NCI-H748 (cell line): ENCODE data around the gene TRIM37.
A peak's percentile ranks its signal among the peaks of the same experiment; 100 is the strongest.
"Not testable (repeated sequence)": the region's sequence is repeated elsewhere in the genome, so short reads cannot be mapped to it uniquely, and the experiment has no call there.

Experiments used
- DNase-seq: peaks from one replicate; lab custom pipeline; 2025; ENCODE audit not compliant: unreplicated experiment; lab: John Stamatoyannopoulos, UW

TRIM37 gene, protein sequence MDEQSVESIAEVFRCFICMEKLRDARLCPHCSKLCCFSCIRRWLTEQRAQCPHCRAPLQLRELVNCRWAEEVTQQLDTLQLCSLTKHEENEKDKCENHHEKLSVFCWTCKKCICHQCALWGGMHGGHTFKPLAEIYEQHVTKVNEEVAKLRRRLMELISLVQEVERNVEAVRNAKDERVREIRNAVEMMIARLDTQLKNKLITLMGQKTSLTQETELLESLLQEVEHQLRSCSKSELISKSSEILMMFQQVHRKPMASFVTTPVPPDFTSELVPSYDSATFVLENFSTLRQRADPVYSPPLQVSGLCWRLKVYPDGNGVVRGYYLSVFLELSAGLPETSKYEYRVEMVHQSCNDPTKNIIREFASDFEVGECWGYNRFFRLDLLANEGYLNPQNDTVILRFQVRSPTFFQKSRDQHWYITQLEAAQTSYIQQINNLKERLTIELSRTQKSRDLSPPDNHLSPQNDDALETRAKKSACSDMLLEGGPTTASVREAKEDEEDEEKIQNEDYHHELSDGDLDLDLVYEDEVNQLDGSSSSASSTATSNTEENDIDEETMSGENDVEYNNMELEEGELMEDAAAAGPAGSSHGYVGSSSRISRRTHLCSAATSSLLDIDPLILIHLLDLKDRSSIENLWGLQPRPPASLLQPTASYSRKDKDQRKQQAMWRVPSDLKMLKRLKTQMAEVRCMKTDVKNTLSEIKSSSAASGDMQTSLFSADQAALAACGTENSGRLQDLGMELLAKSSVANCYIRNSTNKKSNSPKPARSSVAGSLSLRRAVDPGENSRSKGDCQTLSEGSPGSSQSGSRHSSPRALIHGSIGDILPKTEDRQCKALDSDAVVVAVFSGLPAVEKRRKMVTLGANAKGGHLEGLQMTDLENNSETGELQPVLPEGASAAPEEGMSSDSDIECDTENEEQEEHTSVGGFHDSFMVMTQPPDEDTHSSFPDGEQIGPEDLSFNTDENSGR

DNA sequence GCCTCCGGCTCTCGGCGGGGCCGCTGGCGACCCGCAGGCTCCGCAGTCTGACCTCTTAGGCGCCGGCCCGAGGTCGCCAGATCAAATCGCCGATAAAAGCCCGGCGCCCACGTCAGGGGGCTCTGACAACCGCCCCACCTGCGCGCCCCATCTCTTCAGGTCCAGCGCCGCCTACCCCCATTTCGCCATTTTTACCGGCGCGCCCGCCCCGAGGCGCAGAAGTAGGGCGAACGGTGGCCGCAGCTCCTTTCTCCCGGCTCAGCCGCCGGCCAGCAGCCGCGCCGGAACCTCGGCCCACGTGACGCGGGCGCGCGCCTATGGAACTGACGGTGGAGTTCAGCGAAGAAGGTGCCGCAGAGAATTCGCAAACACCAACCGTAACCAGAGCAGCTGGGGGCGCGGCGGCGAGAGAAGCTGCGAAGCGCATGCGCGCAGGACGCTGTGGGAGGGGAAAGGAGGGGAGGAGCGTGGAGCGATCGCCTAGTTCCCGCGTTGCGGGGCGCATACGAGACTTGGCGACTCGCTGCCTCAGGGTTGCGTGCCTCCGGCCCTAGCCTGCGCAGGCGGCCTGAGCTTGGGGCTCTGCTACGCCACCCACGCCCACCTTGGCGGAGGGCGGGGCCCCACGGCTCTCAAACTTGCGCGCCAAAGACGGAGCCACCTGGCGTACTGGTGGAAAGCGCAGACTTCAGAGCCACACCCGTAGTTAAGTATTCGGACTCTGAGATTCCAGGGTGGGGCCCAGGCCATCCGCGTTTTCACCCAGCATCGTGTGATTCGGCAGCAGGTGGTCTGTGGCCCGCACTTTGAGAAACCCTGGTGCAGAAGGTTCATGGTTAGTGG, at the start of gene TRIM37:
TRIM37 (minus strand) TSS at position 418 of the 843 bp plus-strand sequence. CDS start 419 bp downstream, outside the sequence.
- DNase-seq: peak; percentile 99

GRCh38 chr17:59155439-59156177, 48.9 kb upstream of the TRIM37 start, which contains the start of gene PRR11:
TSS of gene PRR11 (plus strand) at chr17:59155746. CDS start at chr17:59169753, 14,007 bp downstream.
- DNase-seq: peak; percentile 100

GRCh38 chr17:59154721-59155438, 48.2 kb upstream of the TRIM37 start, which contains the start of gene SKA2:
TSS of gene SKA2 (minus strand) at chr17:59155186. CDS start at chr17:59155163, 23 bp downstream.
- DNase-seq: peak; percentile 100

GRCh38 chr17:59154292-59154720, 47.6 kb upstream of the TRIM37 start:
- peak; percentile 69 for DNase-seq

GRCh38 chr17:59152925-59153324, 46.2 kb upstream of the TRIM37 start:
- no peak for DNase-seq

DNA sequence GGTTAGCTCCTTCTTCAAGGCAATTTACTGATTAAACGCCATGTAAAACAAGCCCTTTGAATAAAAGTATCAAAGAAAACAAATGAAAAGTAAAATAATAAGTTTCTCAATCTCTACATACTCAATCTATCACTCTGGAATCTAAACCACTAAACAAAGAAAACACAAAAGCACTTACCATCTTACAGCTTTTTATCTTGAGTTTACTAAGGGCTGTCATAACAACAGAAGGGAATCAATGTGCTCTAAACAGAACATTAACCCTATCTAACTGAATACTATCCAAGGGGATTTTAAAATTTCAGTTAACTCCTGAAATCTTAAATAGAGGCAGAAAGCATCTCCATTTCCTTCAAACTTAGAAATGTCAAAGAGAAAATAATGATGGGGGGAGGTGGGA, 44.9 kb upstream of the TRIM37 start:
- no peak for DNase-seq

GRCh38 chr17:59151006-59151405, 44.3 kb upstream of the TRIM37 start:
- no peak for DNase-seq

- DNase-seq: no peak
These were observed 43.3 kb upstream of the TRIM37 start for GRCh38 chr17:59149841-59150511.

DNA sequence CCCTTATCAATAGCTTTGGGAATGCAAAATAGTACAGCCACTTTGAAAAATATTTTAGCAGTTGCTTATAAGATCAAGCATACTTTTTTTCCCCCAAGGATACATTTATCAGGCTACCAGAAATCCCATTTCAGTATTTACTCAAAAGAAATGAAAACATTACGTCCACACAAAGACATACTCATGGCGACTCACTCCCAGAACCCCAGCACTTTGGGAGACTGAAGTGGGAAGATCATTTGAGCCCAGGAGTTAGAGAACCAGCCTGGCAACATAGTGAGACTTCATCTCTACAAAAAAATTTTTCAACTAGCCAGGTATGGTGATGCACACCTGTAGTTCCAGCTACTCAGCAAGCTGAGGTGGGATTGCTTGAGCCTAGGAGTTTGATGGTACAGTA, 42.4 kb upstream of the TRIM37 start:
- no peak for DNase-seq

DNA sequence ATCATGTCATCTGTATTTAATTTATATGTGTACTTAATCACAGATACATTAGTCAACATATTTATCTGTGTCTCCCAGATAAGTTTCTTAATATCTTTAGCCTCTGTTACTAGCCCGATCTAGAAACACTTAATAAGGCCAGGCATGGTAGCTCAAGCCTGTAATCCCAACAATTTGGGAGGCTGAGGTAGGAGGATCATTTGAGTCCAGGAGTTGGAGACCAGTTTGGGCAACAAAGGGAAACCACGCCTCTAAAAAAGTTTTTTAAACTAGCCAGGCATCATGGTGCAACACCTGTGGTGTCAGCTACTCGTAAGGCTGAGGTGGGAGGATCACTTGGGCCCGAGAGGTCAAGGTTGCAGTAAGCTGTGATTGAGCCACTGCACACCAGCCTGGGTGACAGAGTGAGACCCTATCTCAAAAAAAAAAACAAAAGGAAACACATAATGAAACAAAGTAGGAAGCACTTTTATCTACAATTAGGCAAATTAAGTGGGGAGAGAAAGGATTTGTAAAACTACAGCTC, 39.0 kb upstream of the TRIM37 start:
- no peak for DNase-seq

DNA sequence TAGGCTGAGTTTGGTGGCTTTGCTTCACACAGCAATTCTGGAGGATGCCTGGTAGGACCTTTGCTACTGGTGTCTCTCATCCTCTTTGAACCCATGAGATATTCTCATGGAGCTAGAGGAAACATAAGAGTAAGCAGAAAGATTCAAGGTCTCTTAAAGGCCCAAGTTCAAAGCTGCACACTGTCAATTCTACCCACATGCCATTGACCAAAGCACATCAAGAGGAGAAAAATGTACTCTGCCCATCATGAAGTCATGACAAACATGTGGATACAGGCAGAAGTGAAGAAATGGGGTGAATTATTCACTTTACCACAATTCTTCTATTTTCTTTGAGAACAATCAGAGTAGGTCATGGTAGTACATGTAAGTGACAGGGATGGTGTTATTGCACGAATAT, 35.2 kb upstream of the TRIM37 start:
- DNase-seq: no peak

DNA sequence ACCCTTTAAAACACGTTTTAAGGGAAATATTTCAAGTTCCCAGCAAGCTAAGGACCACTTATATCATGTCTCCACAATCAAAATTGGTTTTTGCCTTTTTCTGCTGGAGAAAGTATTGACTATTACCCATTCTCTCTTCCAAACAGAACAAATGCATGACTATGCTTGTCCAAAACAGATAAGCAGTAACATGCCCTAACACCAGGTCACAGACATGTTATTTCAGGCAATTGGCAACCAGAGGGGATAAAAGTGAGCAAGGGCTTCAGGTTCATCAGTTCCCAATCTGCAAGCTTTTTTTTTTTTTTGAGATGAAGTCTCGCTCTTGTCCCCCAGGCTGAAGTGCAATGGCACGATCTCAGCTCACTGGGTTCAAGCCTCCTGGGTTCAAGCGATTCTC, 33.3 kb upstream of the TRIM37 start:
- DNase-seq: no peak

DNA sequence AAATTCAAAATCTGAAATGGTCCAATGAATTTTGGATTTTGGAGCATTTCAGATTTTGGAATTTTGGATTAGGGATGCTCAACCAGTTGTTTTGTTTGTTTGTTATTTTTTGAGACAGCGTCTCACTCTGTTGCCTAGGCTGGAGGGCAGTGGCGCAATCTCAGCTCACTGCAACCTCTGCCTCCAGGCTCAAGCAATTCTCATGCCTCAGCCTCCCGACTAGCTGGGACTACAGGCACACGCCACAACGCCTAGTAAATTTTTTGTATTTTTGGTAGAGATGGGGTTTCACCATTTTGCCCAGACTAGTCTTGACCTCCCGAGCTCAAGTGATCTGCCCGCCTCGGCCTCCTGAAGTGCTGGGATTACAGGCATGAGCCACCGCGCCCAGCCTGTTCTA, 31.7 kb upstream of the TRIM37 start:
- not testable (repeated sequence) for DNase-seq

DNA sequence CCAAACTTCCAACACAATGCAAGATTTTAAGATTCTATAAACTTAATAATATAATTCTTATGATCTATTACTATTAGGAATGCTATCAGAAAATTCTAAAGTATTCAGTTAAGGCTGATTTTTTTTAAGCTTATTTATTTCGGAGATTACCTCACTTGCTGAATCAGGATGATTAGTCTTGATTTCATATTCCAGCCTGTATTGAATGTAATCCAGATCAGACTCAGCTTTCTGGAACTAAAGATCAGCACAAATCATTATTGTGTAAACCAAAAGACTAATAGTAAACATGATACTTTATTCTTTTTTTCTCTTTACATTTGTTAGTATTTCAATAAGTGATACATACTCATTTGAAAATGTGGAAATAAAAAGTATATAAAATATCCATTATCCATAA, 24.5 kb upstream of the TRIM37 start:
- no peak for DNase-seq

- no peak for DNase-seq
These were observed 23.1 kb upstream of the TRIM37 start for GRCh38 chr17:59129814-59130213.

DNA sequence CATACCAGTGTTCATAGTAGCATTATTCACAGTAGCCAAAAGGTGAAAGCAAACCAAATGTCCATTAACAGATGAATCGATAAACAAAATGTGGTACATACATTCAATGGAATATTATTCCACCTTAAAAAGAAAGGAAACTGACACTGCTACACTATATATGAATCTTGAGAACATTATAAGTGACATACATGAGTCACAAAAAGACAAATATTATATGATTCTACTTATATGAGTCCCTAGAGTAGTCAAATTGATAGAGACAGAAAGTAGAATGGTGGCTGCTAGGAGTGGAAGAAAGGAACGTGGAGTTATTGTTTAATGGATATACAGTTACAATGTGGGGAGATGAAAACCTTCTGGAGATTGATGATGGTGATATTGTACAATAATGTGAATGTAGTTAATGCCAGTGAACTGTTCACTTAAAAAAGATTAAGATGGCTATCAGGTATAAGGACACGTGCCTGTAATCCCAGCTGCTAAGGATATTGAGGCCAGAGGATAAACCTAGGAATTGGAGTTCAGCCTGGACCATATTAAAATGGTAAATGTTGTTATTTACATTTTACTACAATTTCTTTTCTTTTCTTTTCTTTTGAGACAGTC, 20.2 kb upstream of the TRIM37 start:
- no peak for DNase-seq

DNA sequence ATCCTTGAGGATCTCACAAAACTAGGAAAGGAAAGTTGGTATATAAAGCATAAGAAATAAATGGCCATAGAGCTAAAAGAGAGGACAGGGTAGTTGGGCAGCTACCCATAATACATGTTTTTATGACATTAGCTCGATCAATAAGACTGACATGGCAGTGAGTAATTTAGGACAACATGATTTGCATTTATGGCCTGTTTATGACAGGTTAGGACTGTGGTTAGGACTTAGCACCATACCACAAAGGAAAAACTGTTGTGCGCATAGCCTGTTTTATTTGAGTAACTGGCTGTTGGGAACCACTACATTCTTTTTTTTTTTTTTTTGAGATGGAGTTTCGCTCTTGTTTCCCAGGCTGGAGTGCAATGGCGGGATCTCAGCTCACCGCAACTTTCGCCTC, 18.0 kb upstream of the TRIM37 start:
- no peak for DNase-seq

DNA sequence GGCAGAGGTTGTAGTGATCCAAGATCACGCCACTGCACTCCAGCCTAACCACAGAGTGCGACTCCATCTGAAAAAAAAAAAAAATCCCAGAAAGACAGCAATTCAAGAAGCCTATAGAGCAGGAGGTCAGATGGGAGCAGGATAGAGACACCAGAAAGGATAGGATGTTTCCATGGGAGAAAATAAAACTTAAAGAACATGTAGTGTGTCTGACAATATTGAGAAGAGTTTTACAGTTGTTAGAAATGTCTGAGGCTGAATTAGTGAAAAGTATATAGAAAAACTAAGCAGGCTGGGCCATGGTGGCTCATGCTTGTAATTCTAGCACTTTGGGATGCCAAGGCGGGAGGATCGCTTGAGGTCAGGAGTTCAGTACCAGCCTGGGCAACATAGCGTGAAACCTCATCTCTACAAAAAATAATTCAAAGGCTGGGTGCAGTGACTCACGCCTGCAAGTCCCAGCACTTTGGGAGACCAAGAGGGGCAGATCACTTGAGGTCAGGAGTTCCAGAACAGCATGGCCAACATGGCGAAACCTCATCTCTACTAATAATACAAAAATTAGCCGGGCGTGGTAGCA, 15.3 kb upstream of the TRIM37 start:
- no peak for DNase-seq
